Measurements from ENCODE around the gene PACSIN3. TPM values are rescaled to one million over a fixed set of nuclear protein-coding genes. Genes with fewer than 3 reads are reported as not detected.
A peak's percentile ranks its signal among the peaks of the same experiment; 100 is the strongest.

Gene PACSIN3
- total and polyA plus RNA-seq, 2 donors (not counting 3 experiments of a cell fraction or from before 2014, with no cell fraction given): 15.2 to 27.2 TPM

GRCh38 chr11:47216121-47216798 lies 30.0 kb upstream of the PACSIN3 start:
- Histone ChIP-seq H3K27me3 (ENCODE audit: control insufficient read depth in 2 of 2, insufficient read depth in 2 of 2, low read length in 2 of 2) (no peaks in the 10 kb centered on the region), H4K20me1 (replicated peaks; ENCODE audit: control insufficient read depth, extremely low read depth, insufficient read depth, low read length) (no peaks in the 10 kb centered on the region), H3K27ac (ENCODE audit: insufficient read depth, low read depth, low read length) (peak overlapping the region; percentile 87), H3K4me2 (ENCODE audit: insufficient read depth, low read length) (peak overlapping the region; percentile 85), H3K4me3 (replicated peaks in 1 of 3; ENCODE audit: insufficient read depth in 1 of 3, low read depth in 1 of 3, low read length in 3 of 3) (peak overlapping the region; percentile 58 to 80 (median 64)), H3K9ac (replicated peaks; ENCODE audit: extremely low read depth, insufficient read depth, low read length) (peak overlapping the region; percentile 93), H3K9me1 (replicated peaks; ENCODE audit: control insufficient read depth, extremely low read depth, insufficient read depth, low read length) (no peaks in the 10 kb centered on the region), H3K4me1 (ENCODE audit: control insufficient read depth, extremely low read depth, insufficient read depth, low read length) (peaks cover 44% of the 10 kb centered on the region), H3K79me2 (ENCODE audit: control insufficient read depth, insufficient read depth, low read length) (peaks cover 36% of the 10 kb centered on the region), H3K36me3 (ENCODE audit: control insufficient read depth in 2 of 2, extremely low read depth in 1 of 2, insufficient read depth in 2 of 2, low read length in 2 of 2) (no peaks in the 10 kb centered on the region), H3K9me3 (replicated peaks; ENCODE audit: control insufficient read depth, insufficient read depth, low read length) (no peaks in the 10 kb centered on the region), H2AFZ (ENCODE audit: low read depth, low read length) (peak overlapping the region; percentile 27)
- peak; percentile 89 for FAIRE-seq
- TF ChIP-seq JUN (IDR thresholded peaks at IDR 0.05; ENCODE audit: borderline replicate concordance, insufficient read depth, insufficient read length, low read depth): peak; percentile 21
- no peak for TF ChIP-seq MAX (IDR thresholded peaks at IDR 0.05; ENCODE audit: insufficient read depth, insufficient read length)
- TF ChIP-seq CTCF (IDR thresholded peaks at IDR 0.05; ENCODE audit: extremely low read depth in 1 of 2, insufficient read depth in 1 of 2, low read depth in 1 of 2, low read length in 2 of 2): no peak
- TF ChIP-seq POLR2AphosphoS5 (IDR thresholded peaks at IDR 0.05; ENCODE audit: insufficient read depth, low read depth, low read length): peak; percentile 73
- no peak for TF ChIP-seq EZH2 (IDR thresholded peaks at IDR 0.05; ENCODE audit: borderline replicate concordance, low read depth, low read length, severe bottlenecking)
- peak; percentile 68 for TF ChIP-seq FOS (IDR thresholded peaks at IDR 0.05; ENCODE audit: borderline replicate concordance, insufficient read depth, low read length)
- peak; percentile 9 for TF ChIP-seq GATA2 (IDR thresholded peaks at IDR 0.05; ENCODE audit: insufficient read depth, insufficient read length, low read depth, low read length)
- peak; percentile 47 for TF ChIP-seq POLR2A (IDR thresholded peaks at IDR 0.05; ENCODE audit: low read depth, low read length)
- TF ChIP-seq MYC (IDR thresholded peaks at IDR 0.05; ENCODE audit: low read depth, low read length): no peak
- intact Hi-C loops (cut with micrococcal nuclease) (no loop called here), dilution Hi-C loops (cut with MboI; ENCODE audit: extremely low pct_ligation_motif_present, low sequenced_read_pairs) (no loop called here)
- no TSS peak for BruUV-seq (replicated peaks)
- peak; percentile 91 for DNase-seq (ENCODE audit: low read depth, low spot score)
- ChIA-PET CTCF (interaction anchor here (0.8 to 3.6 kb wide), 10 partner anchors 12 to 139 kb away, joined by 3 to 19 read pairs (median 8); partner anchors contain the start of gene NR1H3), POLR2A (interaction anchor here (2.4 kb wide), 1 partner anchor 29 kb away, joined by 8 read pairs; no protein-coding TSS in a partner anchor)

Data from endothelial cell of umbilical vein (primary cell).